ENCODE data around the gene C19orf73. TPM values are rescaled to one million over a fixed set of nuclear protein-coding genes. Genes with fewer than 3 reads are reported as not detected.

The C19orf73 gene
- total and polyA plus RNA-seq, 9 of the 15 experiments (the other 6 are each of a cell fraction or from before 2014, with no cell fraction given) = 0.08 to 7.4 (median 1.4) TPM

DNA sequence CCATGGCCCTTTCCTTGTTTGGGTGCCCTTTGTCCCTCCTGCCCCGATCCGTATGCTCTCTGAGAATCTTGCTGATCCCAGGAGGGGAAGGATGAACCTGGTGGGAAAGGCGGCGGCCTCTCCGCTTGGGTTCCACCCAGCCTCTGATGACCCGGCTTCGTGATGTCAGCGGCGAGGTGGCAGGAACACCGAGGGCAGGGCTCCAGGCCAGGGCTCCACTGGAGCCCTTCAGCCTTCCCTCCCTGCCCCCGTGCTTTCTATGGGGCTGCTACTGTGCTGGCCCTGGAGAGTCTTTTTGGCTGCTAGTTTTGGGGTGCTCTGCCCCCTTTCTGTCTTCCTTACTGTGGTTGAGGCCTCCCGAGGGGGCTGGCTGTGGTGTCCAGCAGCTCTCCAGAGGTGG, 16.6 kb downstream of the C19orf73 start:
- Histone ChIP-seq H3K9me3 (replicated peaks; ENCODE audit: control insufficient read depth, insufficient read depth, low read depth, low read length) (no peaks in the 10 kb centered on the region), H4K20me1 (replicated peaks; ENCODE audit: control insufficient read depth, insufficient read depth, low read length) (peaks cover 29% of the 10 kb centered on the region), H3K9ac (ENCODE audit: insufficient read depth in 1 of 2, low read depth in 2 of 2, low read length in 2 of 2) (no peak overlapping the region), H2AFZ (ENCODE audit: low read depth, low read length) (no peak overlapping the region), H3K4me2 (ENCODE audit: insufficient read depth, low read length) (no peak overlapping the region), H3K36me3 (ENCODE audit: control insufficient read depth, insufficient read depth, low read length) (peaks cover 98% of the 10 kb centered on the region), H3K79me2 (ENCODE audit: control insufficient read depth, insufficient read depth, low read length) (peaks cover 37% of the 10 kb centered on the region), H3K27me3 (ENCODE audit: control insufficient read depth in 2 of 2, insufficient read depth in 2 of 2, low read length in 2 of 2) (no peaks in the 10 kb centered on the region), H3K9me1 (ENCODE audit: control insufficient read depth, insufficient read depth, low read length) (peaks cover 11% of the 10 kb centered on the region), H3K27ac (ENCODE audit: extremely low read depth, low read depth, low read length) (no peak overlapping the region), H3K4me3 (no peak overlapping the region), H3K4me1 (replicated peaks in 1 of 2; ENCODE audit: control insufficient read depth in 2 of 2, insufficient read depth in 2 of 2, low read length in 2 of 2) (peaks cover 0 to 38% of the 10 kb centered on the region in 2 experiments; a peak in 3 of 5 replicates)
- intact Hi-C loops (cut with micrococcal nuclease) (no loop called here), in situ Hi-C loops (cut with MboI) (no loop called here)
- no TSS peak for BruUV-seq (replicated peaks)
- FAIRE-seq (no peak), ATAC-seq (no peak), DNase-seq (ENCODE audit: extremely low read depth in 1 of 4, low spot score in 3 of 4) (peak in 1 of 4 experiments; percentile 16)
- ChIA-PET POLR2A (interaction anchor here (1.1 kb wide), 1 partner anchor 12 kb away, joined by 3 read pairs; the partner anchor contains the start of gene LIN7B), CTCF (ENCODE audit: low intra/inter-chr PET ratio) (no interaction called here)
- TF ChIP-seq RBFOX2 (IDR thresholded peaks at IDR 0.05; ENCODE audit: low read depth, low read length) (peak; percentile 60), POLR2G (IDR thresholded peaks at IDR 0.05; ENCODE audit: low read depth, low read length) (peak; percentile 60), JUNB (CRISPR knock-in tag; conservative IDR thresholded peaks at IDR 0.05) (no peak)
- TF ChIP-seq, protein P1, sequence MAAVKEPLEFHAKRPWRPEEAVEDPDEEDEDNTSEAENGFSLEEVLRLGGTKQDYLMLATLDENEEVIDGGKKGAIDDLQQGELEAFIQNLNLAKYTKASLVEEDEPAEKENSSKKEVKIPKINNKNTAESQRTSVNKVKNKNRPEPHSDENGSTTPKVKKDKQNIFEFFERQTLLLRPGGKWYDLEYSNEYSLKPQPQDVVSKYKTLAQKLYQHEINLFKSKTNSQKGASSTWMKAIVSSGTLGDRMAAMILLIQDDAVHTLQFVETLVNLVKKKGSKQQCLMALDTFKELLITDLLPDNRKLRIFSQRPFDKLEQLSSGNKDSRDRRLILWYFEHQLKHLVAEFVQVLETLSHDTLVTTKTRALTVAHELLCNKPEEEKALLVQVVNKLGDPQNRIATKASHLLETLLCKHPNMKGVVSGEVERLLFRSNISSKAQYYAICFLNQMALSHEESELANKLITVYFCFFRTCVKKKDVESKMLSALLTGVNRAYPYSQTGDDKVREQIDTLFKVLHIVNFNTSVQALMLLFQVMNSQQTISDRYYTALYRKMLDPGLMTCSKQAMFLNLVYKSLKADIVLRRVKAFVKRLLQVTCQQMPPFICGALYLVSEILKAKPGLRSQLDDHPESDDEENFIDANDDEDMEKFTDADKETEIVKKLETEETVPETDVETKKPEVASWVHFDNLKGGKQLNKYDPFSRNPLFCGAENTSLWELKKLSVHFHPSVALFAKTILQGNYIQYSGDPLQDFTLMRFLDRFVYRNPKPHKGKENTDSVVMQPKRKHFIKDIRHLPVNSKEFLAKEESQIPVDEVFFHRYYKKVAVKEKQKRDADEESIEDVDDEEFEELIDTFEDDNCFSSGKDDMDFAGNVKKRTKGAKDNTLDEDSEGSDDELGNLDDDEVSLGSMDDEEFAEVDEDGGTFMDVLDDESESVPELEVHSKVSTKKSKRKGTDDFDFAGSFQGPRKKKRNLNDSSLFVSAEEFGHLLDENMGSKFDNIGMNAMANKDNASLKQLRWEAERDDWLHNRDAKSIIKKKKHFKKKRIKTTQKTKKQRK (IDR thresholded peaks at IDR 0.05; ENCODE audit: borderline replicate concordance, low read depth, low read length) = no peak
- WGBS (ENCODE audit: insufficient coverage, low coverage, missing lambda C conversion rate) = 97% methylated on average over 10 of the region's 12 CpGs

Data from K562 (cell line).